Prostate gland (tissue), 2 donors: ENCODE measurements around the gene WWTR1. TPM values are rescaled to one million over a fixed set of nuclear protein-coding genes. Genes with fewer than 3 reads are reported as not detected.

ENCODE experiments used
- DNase-seq: peaks from one replicate; pipeline ENCODE4 v3.0.0-alpha.2; 2019; ENCODE audit warnings: low spot score
- H3K27ac ChIP-seq, 2 donors: fragments of 200-600 bp; sonication (generic); 2 replicates each; pipeline ENCODE4 v1.5.1; 2017 to 2019
- H3K27me3 ChIP-seq: fragments of 200-600 bp; sonication (generic); replicated peaks from 2 replicates; pipeline ENCODE4 v1.5.1; 2019; ENCODE audit not compliant: insufficient read depth
- H3K36me3 ChIP-seq, 2 donors: fragments of 200-600 bp; sonication (generic); 1 replicate in 1 of 2; 2 replicates in 1 of 2; pipeline versions ENCODE4 v1.5.1 to v1.8.1; 2017 to 2019
- H3K4me1 ChIP-seq: fragments of 200-600 bp; sonication (generic); replicated peaks from 2 replicates; pipeline ENCODE4 v1.5.1; 2019
- H3K4me3 ChIP-seq, 2 donors: fragments of 200-600 bp; sonication (generic); 2 replicates each; pipeline ENCODE4 v1.5.1; 2017 to 2019
- H3K9me3 ChIP-seq: fragments of 200-600 bp; sonication (generic); 2 replicates; pipeline ENCODE4 v1.5.1; 2017
- CTCF ChIP-seq, 4 experiments: fragments of 200-600 bp in 2 of 4; fragments of 450-650 bp in 2 of 4; sonication (generic) in 2 of 4; IDR thresholded peaks; 1 replicate in 3 of 4; 2 replicates in 1 of 4; pipeline ENCODE4 v1.5.1; 2016 to 2019; ENCODE audit warnings: antibody characterized with exemption in 4 of 4, mild to moderate bottlenecking in 2 of 4, moderate library complexity in 2 of 4
- POLR2A ChIP-seq: fragments of 450-650 bp; IDR thresholded peaks from one replicate; pipeline ENCODE4 v1.6.1; 2016; ENCODE audit warnings: antibody characterized with exemption, mild to moderate bottlenecking
- POLR2AphosphoS5 ChIP-seq: sonication (generic); formaldehyde crosslinking; IDR thresholded peaks from one replicate; pipeline ENCODE4 v1.6.1; 2017; ENCODE audit warnings: antibody characterized with exemption
- WGBS: methylation state at CpG from one replicate; pipeline ENCODE4 v1.1.5; 2018; 5-methylcytosine and 5-hydroxymethylcytosine counted together
- intact Hi-C: fragments of 100-400 bp; cut with DNase I; formaldehyde crosslinking; loops from one replicate; pipeline ENCODE4 v1.14.2; 2022
- total RNA-seq, 2 donors: library from RNA; depleted of rRNA; stranded (reverse); fragments of >200 nt; gene quantifications; one replicate each; pipeline ENCODE4 v1.1.0, GENCODE V29; 2016

Gene WWTR1
- total RNA-seq, 2 donors from 2014 or later, result 47.5 to 79.4 TPM

DNA sequence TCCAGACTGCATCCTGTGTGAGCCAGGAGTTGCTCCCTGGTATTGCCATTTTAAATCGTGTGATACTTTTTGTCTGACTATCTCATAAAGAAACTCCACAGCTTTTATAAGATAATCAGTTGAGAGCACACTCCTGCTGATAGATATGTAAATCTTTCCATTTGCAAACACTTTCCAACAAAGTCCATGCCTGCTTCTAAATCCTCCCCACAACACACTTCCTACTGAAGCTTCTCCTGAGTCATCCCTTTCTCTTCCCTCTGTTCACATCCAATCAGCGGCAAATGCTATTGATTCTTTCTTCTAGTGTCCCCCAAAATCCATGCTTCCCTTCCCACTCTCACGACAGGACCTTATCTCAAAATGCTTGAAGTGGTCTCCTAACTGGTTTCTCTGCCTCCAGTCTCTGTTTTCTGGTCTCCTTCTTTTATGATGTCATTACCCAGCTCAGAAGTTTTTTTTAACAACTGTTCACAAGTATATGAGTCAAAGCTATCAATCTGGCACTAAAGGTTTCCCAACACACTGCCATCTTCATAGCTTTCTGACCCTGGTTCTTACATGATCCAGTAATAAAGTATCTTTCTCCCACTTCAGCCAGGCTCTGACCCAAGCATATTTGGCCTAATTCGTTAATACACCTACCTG, 4.5 kb upstream of the WWTR1 start:
- no peak for TF ChIP-seq POLR2A
- TF ChIP-seq POLR2AphosphoS5, result no peak
- TF ChIP-seq CTCF (IDR thresholded peaks at IDR 0.05), result no peak
- intact Hi-C loops, result loop anchor here (5.0 kb wide), 1 partner anchor 50 kb away; no protein-coding TSS in a partner anchor
- Histone ChIP-seq H3K9me3 (no peaks in the 10 kb centered on the region), H3K27me3 (no peaks in the 10 kb centered on the region), H3K4me3 (no peak overlapping the region), H3K27ac (no peak overlapping the region), H3K4me1 (no peaks in the 10 kb centered on the region), H3K36me3 (no peaks in the 10 kb centered on the region)
- DNase-seq, result no peak
- WGBS, result 80% methylated on average over 4 of the region's 4 CpGs

GRCh38 chr3:149660462-149660861, 2.6 kb upstream of the WWTR1 start:
- intact Hi-C loops, result loop anchor here (5.0 kb wide), 1 partner anchor 52 kb away; no protein-coding TSS in a partner anchor
- no peak for DNase-seq
- TF ChIP-seq POLR2A (no peak), POLR2AphosphoS5 (no peak), CTCF (IDR thresholded peaks at IDR 0.05) (no peak)
- peak overlapping the region; percentile 12 to 99 for H3K27ac ChIP-seq
- WGBS, result 82% methylated on average over 1 of the region's 1 CpG
- no peaks in the 10 kb centered on the region for H3K4me1 ChIP-seq
- no peak overlapping the region for H3K4me3 ChIP-seq
- no peaks in the 10 kb centered on the region for H3K9me3 ChIP-seq
- no peaks in the 10 kb centered on the region for H3K36me3 ChIP-seq
- no peaks in the 10 kb centered on the region for H3K27me3 ChIP-seq

DNA sequence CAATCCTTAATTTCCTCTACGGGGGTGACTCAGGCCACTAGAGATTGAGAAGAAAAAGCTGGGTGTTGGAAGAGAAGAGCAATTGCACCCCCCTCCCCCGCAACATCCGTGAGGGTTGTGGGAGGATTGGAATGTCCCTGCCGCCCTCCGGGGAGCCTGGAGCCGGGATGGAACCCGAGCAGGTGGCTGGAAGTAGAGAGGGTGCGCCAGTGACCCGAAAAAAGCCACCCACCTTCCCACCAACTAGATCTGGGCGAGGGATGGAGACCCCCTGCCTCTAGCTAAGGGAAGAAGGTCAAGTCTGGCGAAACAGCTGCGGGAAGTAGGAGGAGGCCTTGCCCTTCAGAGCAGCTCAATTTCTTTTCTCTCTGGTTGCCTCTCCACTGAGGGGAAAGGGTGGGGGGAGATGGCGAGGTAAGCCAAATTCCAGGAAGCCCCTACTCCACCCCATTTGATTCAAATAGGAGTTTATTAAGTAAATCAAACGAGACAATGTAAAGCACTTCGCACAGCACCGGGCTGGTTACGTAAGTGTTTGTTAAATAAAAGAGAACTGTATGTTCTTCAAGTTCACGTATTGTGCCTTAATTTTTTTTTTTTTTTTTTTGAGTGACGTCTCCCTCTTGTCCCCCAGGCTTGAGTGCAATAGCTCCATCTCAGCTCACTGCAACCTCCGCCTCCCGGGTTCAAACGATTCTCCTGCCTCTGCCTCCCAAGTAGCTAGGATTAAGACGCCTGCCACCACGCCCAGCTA, 1.1 kb upstream of the WWTR1 start:
- Histone ChIP-seq H3K27me3 (no peaks in the 10 kb centered on the region), H3K36me3 (no peaks in the 10 kb centered on the region), H3K27ac (peak overlapping the region; percentile 99), H3K9me3 (no peaks in the 10 kb centered on the region), H3K4me3 (peak overlapping the region; percentile 65 to 72), H3K4me1 (no peaks in the 10 kb centered on the region)
- intact Hi-C loops, result loop anchor here (5.0 to 10.0 kb wide), 3 partner anchors 82 to 156 kb away; partner anchors contain the start of gene RNF13
- DNase-seq, result peak; percentile 64
- WGBS, result 11% methylated on average over 24 of the region's 24 CpGs
- no peak for TF ChIP-seq CTCF (IDR thresholded peaks at IDR 0.05)
- peak; percentile 48 for TF ChIP-seq POLR2AphosphoS5
- no peak for TF ChIP-seq POLR2A

GRCh38 chr3:149657321-149657925, 402 bp downstream of the WWTR1 start:
- Histone ChIP-seq H3K4me3 (peak overlapping the region; percentile 65 to 72), H3K4me1 (no peaks in the 10 kb centered on the region), H3K27me3 (no peaks in the 10 kb centered on the region), H3K9me3 (no peaks in the 10 kb centered on the region), H3K36me3 (no peaks in the 10 kb centered on the region), H3K27ac (peak overlapping the region; percentile 99)
- peak; percentile 53 for DNase-seq
- TF ChIP-seq CTCF (IDR thresholded peaks at IDR 0.05), result no peak
- TF ChIP-seq POLR2A, result no peak
- no peak for TF ChIP-seq POLR2AphosphoS5
- intact Hi-C loops, result loop anchor here (5.0 to 10.0 kb wide), 3 partner anchors 80 to 157 kb away; partner anchors contain the start of gene RNF13
- WGBS, result under 1% methylated on average over 35 of the region's 41 CpGs
